Measurements from ENCODE around the gene SPACA4.

- TF ChIP-seq CTCF (IDR thresholded peaks at IDR 0.05 in 2 of 3, conservative IDR thresholded peaks at IDR 0.05 in 1 of 3; ENCODE audit: control insufficient read depth in 2 of 3, extremely low read depth in 1 of 3, insufficient read depth in 1 of 3, low read depth in 3 of 3, low read length in 3 of 3) (no peak), KDM1A (IDR thresholded peaks at IDR 0.05; ENCODE audit: borderline replicate concordance) (no peak), MTA2 (IDR thresholded peaks at IDR 0.05; ENCODE audit: low read depth) (no peak), RFX5 (IDR thresholded peaks at IDR 0.05; ENCODE audit: low read depth, low read length) (no peak), KAT2A (conservative IDR thresholded peaks at IDR 0.05; ENCODE audit: control insufficient read depth, low read depth, low read length) (no peak), ZSCAN29 (IDR thresholded peaks at IDR 0.05) (no peak), CBFB (IDR thresholded peaks at IDR 0.05; ENCODE audit: low read depth) (no peak), POLR2AphosphoS5 (IDR thresholded peaks at IDR 0.05; ENCODE audit: low read length) (no peak), BHLHE40 (IDR thresholded peaks at IDR 0.05; ENCODE audit: borderline replicate concordance in 1 of 2, low read depth in 2 of 2, low read length in 1 of 2) (no peak)
These were observed 24.7 kb downstream of the SPACA4 start for GRCh38 chr19:48631225-48631624.

Measured in GM12878 (cell line).